Fibroblast of lung (primary cell): ENCODE measurements around the gene NOS3.

Experiments used
- CTCF ChIP-seq, 2 donors: IDR thresholded peaks in 1 of 2; conservative IDR thresholded peaks in 1 of 2; 1 replicate in 1 of 2; 2 replicates in 1 of 2; pipeline ENCODE4 v1.5.1; 2011 to 2012; ENCODE audit warnings: low read length in 2 of 2, control low read depth in 1 of 2, inconsistent platforms in 1 of 2, low read depth in 1 of 2, mild to moderate bottlenecking in 1 of 2
- EZH2 ChIP-seq: IDR thresholded peaks from 2 replicates; pipeline ENCODE4 v1.5.1; 2012; ENCODE audit warnings: low read length, control low read depth, mild to moderate bottlenecking; ENCODE audit errors: missing control alignments

- no peak for TF ChIP-seq CTCF (conservative IDR thresholded peaks at IDR 0.05 in 1 of 2, IDR thresholded peaks at IDR 0.05 in 1 of 2; ENCODE audit: low read depth in 1 of 2, low read length in 2 of 2)
- TF ChIP-seq EZH2 = no peak
Measured at GRCh38 chr7:150972741-150973140, 18.1 kb upstream of the NOS3 start.
